Peyer's patch (tissue), 4 donors: Measurements from ENCODE around the gene DNER.

Experiments
- POLR2A ChIP-seq, 2 donors: fragments of 450-650 bp; IDR thresholded peaks; one replicate each; pipeline ENCODE4 v1.5.1; 2017; ENCODE audit warnings: antibody characterized with exemption in 2 of 2, mild to moderate bottlenecking in 2 of 2, moderate library complexity in 2 of 2
- TF ChIP-seq, protein P1 (sequence below), 6 experiments: fragments of 450-650 bp in 4 of 6; fragments of 200-600 bp in 2 of 6; sonication (generic) in 1 of 6; IDR thresholded peaks; one replicate each; pipeline ENCODE4 v1.5.1; 2017 to 2019; ENCODE audit warnings: antibody characterized with exemption in 6 of 6, mild to moderate bottlenecking in 3 of 6, moderate library complexity in 1 of 6

DNA sequence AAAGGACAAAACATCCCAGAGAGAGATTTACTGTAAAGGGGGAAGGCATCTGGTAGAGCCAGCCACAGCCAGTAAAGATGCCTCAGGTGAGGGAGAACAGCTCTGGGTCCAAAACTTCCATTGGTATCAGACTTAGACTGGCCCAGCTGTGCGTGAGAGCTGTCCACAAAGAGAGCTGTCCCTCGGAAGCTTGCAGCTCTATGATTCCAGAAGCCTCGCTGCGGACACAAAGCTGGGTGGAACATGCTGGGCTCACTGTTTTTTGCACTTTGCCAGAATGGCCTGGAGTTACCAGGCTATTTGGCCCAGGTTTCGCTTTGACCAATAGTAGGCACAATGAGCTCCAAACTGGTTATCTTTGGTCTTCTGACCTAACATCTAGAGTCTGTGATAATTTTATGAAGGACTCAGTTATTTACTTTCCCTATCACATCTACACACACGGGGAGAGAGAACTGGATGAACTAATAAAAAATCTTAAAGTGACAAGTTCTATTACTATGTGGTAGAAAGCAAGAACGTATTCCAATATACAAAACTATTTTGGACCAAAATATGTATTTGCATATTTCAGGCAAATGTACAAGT, 101.9 kb downstream of the DNER start:
- TF ChIP-seq, protein P1, sequence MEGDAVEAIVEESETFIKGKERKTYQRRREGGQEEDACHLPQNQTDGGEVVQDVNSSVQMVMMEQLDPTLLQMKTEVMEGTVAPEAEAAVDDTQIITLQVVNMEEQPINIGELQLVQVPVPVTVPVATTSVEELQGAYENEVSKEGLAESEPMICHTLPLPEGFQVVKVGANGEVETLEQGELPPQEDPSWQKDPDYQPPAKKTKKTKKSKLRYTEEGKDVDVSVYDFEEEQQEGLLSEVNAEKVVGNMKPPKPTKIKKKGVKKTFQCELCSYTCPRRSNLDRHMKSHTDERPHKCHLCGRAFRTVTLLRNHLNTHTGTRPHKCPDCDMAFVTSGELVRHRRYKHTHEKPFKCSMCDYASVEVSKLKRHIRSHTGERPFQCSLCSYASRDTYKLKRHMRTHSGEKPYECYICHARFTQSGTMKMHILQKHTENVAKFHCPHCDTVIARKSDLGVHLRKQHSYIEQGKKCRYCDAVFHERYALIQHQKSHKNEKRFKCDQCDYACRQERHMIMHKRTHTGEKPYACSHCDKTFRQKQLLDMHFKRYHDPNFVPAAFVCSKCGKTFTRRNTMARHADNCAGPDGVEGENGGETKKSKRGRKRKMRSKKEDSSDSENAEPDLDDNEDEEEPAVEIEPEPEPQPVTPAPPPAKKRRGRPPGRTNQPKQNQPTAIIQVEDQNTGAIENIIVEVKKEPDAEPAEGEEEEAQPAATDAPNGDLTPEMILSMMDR (IDR thresholded peaks at IDR 0.05), result no peak
- TF ChIP-seq POLR2A (IDR thresholded peaks at IDR 0.05), result no peak
